T-helper 2 cell (primary cell): ENCODE measurements around the gene CDKN2B-AS1.

Source experiments
- DNase-seq, 5 experiments: peaks; one replicate each; pipeline versions ENCODE4 v3.0.0 to v3.0.0-alpha.2; 2012 to 2022

Gene CDKN2B-AS1

DNA sequence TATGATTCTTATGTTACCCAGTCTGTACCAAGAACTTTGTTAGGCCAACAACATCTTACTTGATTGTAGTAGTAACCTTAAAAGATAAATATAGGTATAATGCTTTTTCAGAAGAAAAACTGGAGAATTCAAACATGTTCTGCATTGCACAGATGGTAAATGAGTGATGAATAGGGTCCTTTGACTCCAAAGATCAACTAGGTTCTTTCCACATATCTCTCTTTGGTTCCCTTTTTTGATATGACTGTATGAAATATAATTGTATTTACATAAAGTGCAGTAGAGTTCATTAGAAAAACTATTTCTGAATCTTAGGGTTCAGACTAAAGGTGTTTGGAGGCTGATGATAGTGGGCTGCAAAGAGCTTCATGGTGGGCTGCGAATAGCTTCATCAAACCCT, 165.0 kb downstream of the CDKN2B-AS1 start:
- no peak for DNase-seq

DNA sequence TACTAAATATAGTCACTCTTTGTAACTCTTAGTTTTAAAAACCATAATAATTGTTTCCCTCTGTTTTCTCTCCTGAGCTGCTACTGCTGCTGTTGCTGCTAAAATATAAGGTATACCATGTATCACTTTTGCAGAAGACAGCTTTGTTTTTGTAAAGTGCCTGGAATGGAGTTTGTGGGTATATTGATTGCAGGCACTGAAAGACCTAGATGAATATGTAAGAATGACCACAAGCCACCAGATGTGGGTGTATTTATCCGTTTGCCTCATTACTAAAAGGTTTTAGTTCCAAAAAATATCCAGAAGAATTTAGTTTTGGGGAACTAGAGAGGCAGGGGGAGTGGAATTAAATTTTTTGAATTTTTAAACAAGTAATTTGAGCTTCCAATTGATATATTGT, 165.6 kb downstream of the CDKN2B-AS1 start:
- DNase-seq = no peak

- no peak for DNase-seq
These were observed 170.6 kb downstream of the CDKN2B-AS1 start for GRCh38 chr9:22165144-22165543.

- DNase-seq = no peak
These were observed 174.7 kb downstream of the CDKN2B-AS1 start for GRCh38 chr9:22169243-22169642.

DNA sequence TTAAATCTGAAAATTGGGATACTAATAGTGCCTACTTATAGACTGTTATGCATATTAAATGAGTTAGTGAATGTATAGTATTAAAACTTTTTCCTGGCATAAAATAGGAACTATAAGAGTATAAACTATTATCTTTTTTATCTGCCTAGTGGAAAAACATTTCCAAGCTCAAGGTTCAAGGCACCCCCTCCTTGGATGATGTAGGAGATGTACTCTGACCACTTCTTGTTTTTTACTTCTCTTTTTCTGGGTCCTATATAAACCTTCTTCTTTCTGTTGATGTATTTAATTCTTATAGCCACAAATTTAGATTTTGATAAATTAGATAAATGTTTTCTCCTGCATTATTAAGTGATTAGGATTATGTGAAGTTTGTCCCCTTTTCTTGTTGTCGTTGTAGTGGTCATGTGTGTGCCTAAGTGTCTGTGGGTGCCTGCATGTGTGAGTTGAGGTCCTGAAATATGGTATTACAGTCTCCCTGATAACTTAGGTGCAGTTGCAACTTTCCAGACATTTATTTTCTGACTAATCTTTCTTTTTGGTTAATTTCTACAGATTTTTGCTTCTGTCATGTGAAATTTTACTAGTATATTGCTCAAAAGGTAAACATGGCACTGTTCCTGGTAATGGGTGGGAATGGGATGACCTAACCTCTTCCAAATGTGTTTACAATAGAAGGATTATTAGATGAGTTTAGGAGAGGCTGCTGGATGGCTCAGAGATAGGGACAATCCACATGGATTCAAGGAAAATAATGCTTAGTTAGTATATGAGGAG, 175.3 kb downstream of the CDKN2B-AS1 start:
- no peak for DNase-seq
